ENCODE measurements around the gene AGAP1.

Gene AGAP1

DNA sequence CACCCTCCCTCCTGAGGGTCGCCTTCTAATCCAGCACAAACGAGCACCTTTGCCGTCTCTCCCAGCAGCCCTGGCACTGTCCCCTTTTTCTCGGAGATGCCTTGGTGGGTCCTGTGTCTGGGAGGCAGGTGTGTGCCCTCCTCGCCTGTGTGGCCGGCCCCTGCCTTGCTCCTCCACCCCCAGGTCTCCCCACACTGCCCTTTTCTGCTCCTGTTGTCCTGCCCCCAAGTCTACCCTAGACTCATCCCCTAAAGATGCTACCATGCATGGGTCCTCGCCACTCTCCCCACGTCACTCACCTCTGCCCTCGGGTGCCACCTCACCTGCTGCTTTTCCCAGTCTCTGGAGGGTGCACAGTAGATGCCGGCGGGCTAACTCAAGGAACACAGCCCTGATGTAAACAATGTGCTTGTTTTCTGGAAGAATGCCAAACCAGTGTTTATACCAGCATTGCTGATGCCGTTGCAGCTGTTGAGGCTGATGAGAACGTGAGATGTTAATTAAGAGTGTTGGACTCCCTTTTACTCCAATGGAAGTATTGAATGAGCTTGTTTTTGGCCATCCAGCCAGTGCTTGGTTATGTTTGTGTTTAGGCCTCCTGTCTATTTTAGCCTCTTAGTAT lies 223.1 kb downstream of the AGAP1 start:
- Histone ChIP-seq H3K27ac (ENCODE audit: low read depth, low read length) (no peak overlapping the region), H3F3A (ENCODE audit: control insufficient read depth, insufficient read depth) (no peaks in the 10 kb centered on the region), H3K4me3 (ENCODE audit: low read length) (no peak overlapping the region), H3K9me2 (replicated peaks; ENCODE audit: control insufficient read depth, low read length) (no peaks in the 10 kb centered on the region), H3K4me1 (ENCODE audit: control insufficient read depth, low read length) (no peaks in the 10 kb centered on the region), H4K20me1 (ENCODE audit: control insufficient read depth, insufficient read depth, low read depth, low read length) (no peaks in the 10 kb centered on the region), H3K79me2 (ENCODE audit: control insufficient read depth, low read length) (no peaks in the 10 kb centered on the region), H3K27me3 (ENCODE audit: control insufficient read depth, low read length) (no peaks in the 10 kb centered on the region), H3K36me3 (ENCODE audit: control insufficient read depth, low read length) (no peaks in the 10 kb centered on the region), H3K4me2 (ENCODE audit: low read length) (no peak overlapping the region), H3K9me3 (ENCODE audit: control insufficient read depth, insufficient read depth, low read length) (no peaks in the 10 kb centered on the region)
- no peak for TF ChIP-seq CTCF (IDR thresholded peaks at IDR 0.05; ENCODE audit: low read depth, low read length, poor library complexity, severe bottlenecking)
- no peak for TF ChIP-seq EZH2phosphoT487 (IDR thresholded peaks at IDR 0.05; ENCODE audit: borderline replicate concordance, low read length)

DNA sequence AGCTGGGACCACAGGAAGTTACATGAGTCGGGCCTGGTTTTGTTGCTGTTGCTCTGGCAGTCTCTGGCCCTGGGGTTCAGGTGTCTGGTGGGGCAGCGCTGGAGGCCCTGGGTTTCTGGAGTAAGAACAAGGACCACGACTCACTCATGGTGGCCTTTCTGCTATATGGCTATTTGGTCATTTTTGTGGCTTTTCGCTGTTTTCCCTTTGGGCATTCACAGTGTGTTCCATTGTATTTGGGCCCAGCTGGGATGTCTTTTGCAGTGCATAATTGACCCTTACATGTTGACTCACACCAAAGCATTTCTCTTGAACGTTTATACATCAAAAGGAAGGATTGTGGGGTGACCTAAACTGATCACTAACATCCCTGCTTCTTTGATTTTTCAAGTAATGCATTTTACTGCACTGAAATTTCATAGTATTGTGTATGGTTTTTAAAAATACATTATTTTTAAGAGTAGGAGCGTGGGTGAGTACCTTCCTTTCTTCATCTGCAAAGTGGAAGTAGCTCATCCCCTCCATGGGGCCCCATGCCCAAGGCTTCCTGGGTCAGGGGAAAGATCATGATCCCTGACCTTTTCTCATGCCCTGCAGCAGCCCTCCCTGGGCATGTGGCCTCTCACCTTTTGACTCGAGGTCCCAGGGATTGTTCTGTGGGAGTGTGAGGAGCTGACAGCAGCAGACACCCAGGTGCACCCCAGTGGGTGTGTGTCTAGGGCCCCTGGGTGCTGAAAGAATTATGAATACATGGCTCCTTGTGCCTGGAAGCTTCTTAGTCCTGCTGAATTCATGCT lies 225.5 kb downstream of the AGAP1 start:
- TF ChIP-seq EZH2phosphoT487 (IDR thresholded peaks at IDR 0.05; ENCODE audit: borderline replicate concordance, low read length) (no peak), CTCF (IDR thresholded peaks at IDR 0.05; ENCODE audit: low read depth, low read length, poor library complexity, severe bottlenecking) (no peak)
- Histone ChIP-seq H4K20me1 (ENCODE audit: control insufficient read depth, insufficient read depth, low read depth, low read length) (no peaks in the 10 kb centered on the region), H3K27ac (ENCODE audit: low read depth, low read length) (no peak overlapping the region), H3K36me3 (ENCODE audit: control insufficient read depth, low read length) (no peaks in the 10 kb centered on the region), H3K27me3 (ENCODE audit: control insufficient read depth, low read length) (no peaks in the 10 kb centered on the region), H3K4me1 (ENCODE audit: control insufficient read depth, low read length) (no peaks in the 10 kb centered on the region), H3K4me2 (ENCODE audit: low read length) (no peak overlapping the region), H3K9me2 (replicated peaks; ENCODE audit: control insufficient read depth, low read length) (no peaks in the 10 kb centered on the region), H3K79me2 (ENCODE audit: control insufficient read depth, low read length) (no peaks in the 10 kb centered on the region), H3K9me3 (ENCODE audit: control insufficient read depth, insufficient read depth, low read length) (no peaks in the 10 kb centered on the region), H3F3A (ENCODE audit: control insufficient read depth, insufficient read depth) (no peaks in the 10 kb centered on the region), H3K4me3 (ENCODE audit: low read length) (no peak overlapping the region)

DNA sequence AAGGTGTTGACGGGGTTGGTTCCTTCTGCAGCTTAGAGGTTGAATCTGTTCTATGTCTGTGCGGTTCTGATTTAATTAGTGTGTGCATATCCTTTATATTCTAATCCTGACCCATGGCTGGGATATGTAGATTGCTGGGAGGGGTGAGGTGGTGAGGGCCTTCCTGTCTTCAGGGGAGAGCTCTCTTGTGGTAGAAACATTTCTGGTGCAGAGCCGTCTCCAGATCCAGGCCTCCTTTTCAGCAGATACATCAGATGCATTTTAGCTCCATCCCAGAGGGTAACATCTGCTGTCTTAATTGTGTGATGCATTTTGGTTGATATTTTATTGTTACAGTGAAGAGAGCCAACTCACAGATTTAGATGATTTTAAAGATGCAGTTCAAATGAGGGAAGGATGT lies 227.8 kb downstream of the AGAP1 start:
- Histone ChIP-seq H3K79me2 (ENCODE audit: control insufficient read depth, low read length) (no peaks in the 10 kb centered on the region), H3K4me3 (ENCODE audit: low read length) (no peak overlapping the region), H4K20me1 (ENCODE audit: control insufficient read depth, insufficient read depth, low read depth, low read length) (no peaks in the 10 kb centered on the region), H3K9me2 (replicated peaks; ENCODE audit: control insufficient read depth, low read length) (no peaks in the 10 kb centered on the region), H3K4me1 (ENCODE audit: control insufficient read depth, low read length) (no peaks in the 10 kb centered on the region), H3K4me2 (ENCODE audit: low read length) (no peak overlapping the region), H3F3A (ENCODE audit: control insufficient read depth, insufficient read depth) (no peaks in the 10 kb centered on the region), H3K27me3 (ENCODE audit: control insufficient read depth, low read length) (no peaks in the 10 kb centered on the region), H3K36me3 (ENCODE audit: control insufficient read depth, low read length) (no peaks in the 10 kb centered on the region), H3K27ac (ENCODE audit: low read depth, low read length) (no peak overlapping the region), H3K9me3 (ENCODE audit: control insufficient read depth, insufficient read depth, low read length) (no peaks in the 10 kb centered on the region)
- TF ChIP-seq EZH2phosphoT487 (IDR thresholded peaks at IDR 0.05; ENCODE audit: borderline replicate concordance, low read length): no peak
- TF ChIP-seq CTCF (IDR thresholded peaks at IDR 0.05; ENCODE audit: low read depth, low read length, poor library complexity, severe bottlenecking): no peak

Measured in DOHH2 (cell line).